Loucy (cell line): ENCODE results near the gene FAM161A.

Source experiments
- H2AFZ ChIP-seq: fragments of 200-600 bp; sonication (generic); 2 replicates; pipeline ENCODE4 v1.6.0; 2016; ENCODE audit warnings: antibody characterized with exemption, mild to moderate bottlenecking, low read length, moderate library complexity
- H3F3A ChIP-seq: fragments of 200-600 bp; 2 replicates; pipeline ENCODE4 v1.6.0; 2016; ENCODE audit warnings: antibody characterized with exemption, low read depth, mild to moderate bottlenecking
- H3K27me3 ChIP-seq: fragments of 200-600 bp; sonication (generic); 2 replicates; pipeline ENCODE4 v1.6.1; 2014; ENCODE audit warnings: low read length, mild to moderate bottlenecking; ENCODE audit not compliant: insufficient read depth, poor library complexity, severe bottlenecking
- H3K36me3 ChIP-seq: fragments of 200-600 bp; sonication (generic); 2 replicates; pipeline ENCODE4 v1.6.1; 2016; ENCODE audit warnings: low read length; ENCODE audit not compliant: insufficient read depth
- H3K4me1 ChIP-seq: fragments of 200-600 bp; sonication (generic); 2 replicates; pipeline ENCODE4 v1.5.1; 2014; ENCODE audit warnings: low read length, mild to moderate bottlenecking; ENCODE audit not compliant: insufficient read depth, poor library complexity, severe bottlenecking
- H3K4me2 ChIP-seq: fragments of 200-600 bp; sonication (generic); 2 replicates; pipeline ENCODE4 v1.6.0; 2014; ENCODE audit warnings: antibody characterized with exemption, low read length, low read depth, mild to moderate bottlenecking; ENCODE audit not compliant: poor library complexity, severe bottlenecking
- H3K4me3 ChIP-seq: fragments of 200-600 bp; sonication (generic); 2 replicates; pipeline ENCODE4 v1.5.1; 2014; ENCODE audit warnings: low read length, mild to moderate bottlenecking, mixed read lengths; ENCODE audit not compliant: poor library complexity, severe bottlenecking
- H3K79me2 ChIP-seq: fragments of 200-600 bp; sonication (generic); 2 replicates; pipeline ENCODE4 v1.6.1; 2014; ENCODE audit warnings: low read length; ENCODE audit not compliant: insufficient read depth
- H3K9ac ChIP-seq: fragments of 200-600 bp; sonication (generic); 2 replicates; pipeline ENCODE4 v1.6.0; 2014; ENCODE audit warnings: mild to moderate bottlenecking, low read depth, low read length, moderate library complexity; ENCODE audit not compliant: poor library complexity, severe bottlenecking
- H3K9me2 ChIP-seq: fragments of 200-600 bp; sonication (generic); replicated peaks from 2 replicates; pipeline ENCODE4 v1.6.1; 2016; ENCODE audit warnings: low read depth, low read length, mixed read lengths
- H3K9me3 ChIP-seq: fragments of 200-600 bp; sonication (generic); 2 replicates; pipeline ENCODE4 v1.6.1; 2014; ENCODE audit warnings: mild to moderate bottlenecking, antibody characterized with exemption, low read length, low read depth; ENCODE audit not compliant: insufficient read depth
- H4K20me1 ChIP-seq: fragments of 200-600 bp; sonication (generic); 2 replicates; pipeline ENCODE4 v1.6.0; 2014; ENCODE audit warnings: antibody characterized with exemption, low read length, mild to moderate bottlenecking; ENCODE audit not compliant: insufficient read depth, poor library complexity, severe bottlenecking
- CTCF ChIP-seq: fragments of 200-600 bp; sonication (generic); conservative IDR thresholded peaks from 2 replicates; pipeline ENCODE4 v1.5.1; 2014; ENCODE audit warnings: mild to moderate bottlenecking, antibody characterized with exemption, low read length
- EZH2phosphoT487 ChIP-seq: fragments of 200-600 bp; IDR thresholded peaks from 2 replicates; pipeline ENCODE4 v1.6.1; 2018; ENCODE audit warnings: antibody characterized with exemption, mild to moderate bottlenecking, moderate library complexity, borderline replicate concordance

Gene FAM161A

DNA sequence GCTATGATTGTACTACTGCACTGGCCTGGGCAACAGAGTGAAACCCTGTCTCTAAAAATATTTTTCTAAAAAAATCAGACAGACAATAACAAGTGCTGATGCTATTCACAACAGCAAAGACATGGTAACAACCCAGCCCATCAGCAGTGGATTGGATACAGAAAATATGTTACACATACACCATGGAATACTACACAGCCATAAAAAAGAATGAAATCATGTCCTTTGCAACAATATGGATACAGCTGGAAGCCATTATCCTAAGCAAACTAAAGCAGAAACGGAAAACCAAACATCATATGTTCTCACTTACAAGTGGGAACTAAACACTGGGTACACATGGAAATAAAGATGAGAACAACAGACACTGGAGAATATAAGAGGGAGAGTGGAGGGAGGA, 19.9 kb downstream of the FAM161A start:
- H2AFZ ChIP-seq = no peak overlapping the region
- no peaks in the 10 kb centered on the region for H3K36me3 ChIP-seq
- H3K79me2 ChIP-seq = no peaks in the 10 kb centered on the region
- no peaks in the 10 kb centered on the region for H3K4me1 ChIP-seq
- H3F3A ChIP-seq = no peaks in the 10 kb centered on the region
- H4K20me1 ChIP-seq = no peaks in the 10 kb centered on the region
- no peaks in the 10 kb centered on the region for H3K9me2 ChIP-seq
- no peaks in the 10 kb centered on the region for H3K27me3 ChIP-seq
- H3K4me3 ChIP-seq = no peak overlapping the region
- no peak overlapping the region for H3K4me2 ChIP-seq
- H3K9me3 ChIP-seq = no peaks in the 10 kb centered on the region
- TF ChIP-seq CTCF (no peak), EZH2phosphoT487 (no peak)
- H3K9ac ChIP-seq = no peak overlapping the region

- Histone ChIP-seq H3K27me3 (no peaks in the 10 kb centered on the region), H3K9me3 (no peaks in the 10 kb centered on the region), H3K4me1 (no peaks in the 10 kb centered on the region), H4K20me1 (no peaks in the 10 kb centered on the region), H2AFZ (no peak overlapping the region), H3K36me3 (no peaks in the 10 kb centered on the region), H3F3A (no peaks in the 10 kb centered on the region), H3K9ac (no peak overlapping the region), H3K79me2 (no peaks in the 10 kb centered on the region), H3K4me3 (no peak overlapping the region), H3K9me2 (no peaks in the 10 kb centered on the region), H3K4me2 (no peak overlapping the region)
- no peak for TF ChIP-seq EZH2phosphoT487
- TF ChIP-seq CTCF = no peak
Observed at GRCh38 chr2:61832183-61832841, 21.5 kb downstream of the FAM161A start.

- Histone ChIP-seq H3K9ac (no peak overlapping the region), H3K79me2 (no peaks in the 10 kb centered on the region), H3F3A (no peaks in the 10 kb centered on the region), H3K9me2 (no peaks in the 10 kb centered on the region), H3K4me3 (no peak overlapping the region), H3K4me1 (no peaks in the 10 kb centered on the region), H3K27me3 (no peaks in the 10 kb centered on the region), H3K36me3 (no peaks in the 10 kb centered on the region), H4K20me1 (no peaks in the 10 kb centered on the region), H3K9me3 (no peaks in the 10 kb centered on the region), H2AFZ (no peak overlapping the region), H3K4me2 (no peak overlapping the region)
- TF ChIP-seq CTCF = no peak
- TF ChIP-seq EZH2phosphoT487 = no peak
Observed at GRCh38 chr2:61822255-61822654, 31.6 kb downstream of the FAM161A start.
